GM12872 (cell line): Measurements from ENCODE around the gene RAPGEF1.

Source experiments
- TF ChIP-seq, protein P1 (sequence below): IDR thresholded peaks from 3 replicates; pipeline ENCODE4 v1.5.1; 2011; ENCODE audit warnings: low read depth, mild to moderate bottlenecking, low read length, moderate library complexity; ENCODE audit not compliant: insufficient read depth

RAPGEF1 gene

DNA sequence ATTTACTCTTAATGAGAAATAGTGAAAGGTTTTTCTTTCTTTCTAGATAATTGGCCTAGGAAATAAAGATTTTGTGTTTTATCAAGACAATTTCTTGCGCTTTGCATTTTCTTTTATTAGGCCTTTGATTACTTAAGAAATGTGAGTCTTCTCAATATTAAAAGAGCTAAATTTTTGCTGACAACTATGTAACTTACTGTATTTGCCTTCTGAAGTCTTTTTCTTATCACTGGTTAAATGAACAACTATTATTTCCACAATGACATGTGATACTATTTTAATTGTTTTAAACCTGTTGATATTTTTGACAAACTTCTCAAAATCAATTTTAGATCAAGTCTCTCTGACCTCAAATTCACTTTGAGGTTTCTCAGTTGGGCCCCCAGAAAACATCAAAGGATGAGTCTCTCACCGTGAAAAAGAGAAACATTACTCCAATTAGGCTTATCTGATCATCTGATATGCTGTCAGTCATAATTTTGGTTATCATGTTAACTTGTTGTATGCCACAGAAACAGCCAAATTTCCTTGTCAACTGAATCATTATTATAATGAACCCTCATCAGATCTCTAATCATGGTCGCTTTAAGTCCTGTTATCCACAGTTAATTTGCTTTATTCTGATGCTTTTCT, 48.8 kb downstream of the RAPGEF1 start:
- TF ChIP-seq, protein P1, sequence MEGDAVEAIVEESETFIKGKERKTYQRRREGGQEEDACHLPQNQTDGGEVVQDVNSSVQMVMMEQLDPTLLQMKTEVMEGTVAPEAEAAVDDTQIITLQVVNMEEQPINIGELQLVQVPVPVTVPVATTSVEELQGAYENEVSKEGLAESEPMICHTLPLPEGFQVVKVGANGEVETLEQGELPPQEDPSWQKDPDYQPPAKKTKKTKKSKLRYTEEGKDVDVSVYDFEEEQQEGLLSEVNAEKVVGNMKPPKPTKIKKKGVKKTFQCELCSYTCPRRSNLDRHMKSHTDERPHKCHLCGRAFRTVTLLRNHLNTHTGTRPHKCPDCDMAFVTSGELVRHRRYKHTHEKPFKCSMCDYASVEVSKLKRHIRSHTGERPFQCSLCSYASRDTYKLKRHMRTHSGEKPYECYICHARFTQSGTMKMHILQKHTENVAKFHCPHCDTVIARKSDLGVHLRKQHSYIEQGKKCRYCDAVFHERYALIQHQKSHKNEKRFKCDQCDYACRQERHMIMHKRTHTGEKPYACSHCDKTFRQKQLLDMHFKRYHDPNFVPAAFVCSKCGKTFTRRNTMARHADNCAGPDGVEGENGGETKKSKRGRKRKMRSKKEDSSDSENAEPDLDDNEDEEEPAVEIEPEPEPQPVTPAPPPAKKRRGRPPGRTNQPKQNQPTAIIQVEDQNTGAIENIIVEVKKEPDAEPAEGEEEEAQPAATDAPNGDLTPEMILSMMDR = no peak

DNA sequence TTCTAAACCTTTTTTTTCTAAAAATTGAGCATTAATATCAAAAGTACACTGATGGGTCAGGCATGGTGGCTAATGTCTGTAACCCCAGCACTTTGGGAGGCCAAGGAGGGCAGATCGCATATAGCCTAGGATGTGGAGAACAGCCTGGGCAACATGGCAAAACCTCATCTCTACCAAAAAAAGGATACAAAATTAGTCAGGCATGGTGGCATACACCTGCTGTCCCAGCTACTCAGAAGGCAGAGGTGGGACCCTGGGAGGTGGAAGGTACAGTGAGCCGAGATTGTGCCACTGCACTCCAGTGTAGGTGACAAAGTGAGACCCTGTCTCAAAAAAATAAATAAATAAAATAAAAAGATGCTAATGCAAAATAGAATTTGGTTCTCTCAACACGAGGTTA, 49.4 kb downstream of the RAPGEF1 start:
- TF ChIP-seq, protein P1 = no peak

DNA sequence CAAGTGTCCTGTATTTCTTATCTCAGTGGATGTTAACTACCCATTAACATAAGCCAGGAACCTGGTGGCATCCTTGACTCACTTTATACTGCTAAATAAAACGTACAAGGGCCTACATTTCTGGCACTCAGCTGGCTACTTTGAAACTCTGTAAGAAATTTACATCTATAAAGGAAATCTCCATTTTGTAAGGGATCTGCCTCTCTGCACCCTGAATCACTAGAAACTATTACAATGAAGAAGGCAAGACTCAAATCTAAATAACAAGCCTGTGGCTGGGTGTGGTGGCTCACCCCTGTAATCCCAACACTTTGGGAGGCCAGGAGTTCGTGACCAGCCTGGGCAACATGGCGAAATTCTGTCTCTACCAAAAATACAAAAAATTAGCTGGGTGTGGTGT, 51.5 kb downstream of the RAPGEF1 start:
- TF ChIP-seq, protein P1 = no peak

DNA sequence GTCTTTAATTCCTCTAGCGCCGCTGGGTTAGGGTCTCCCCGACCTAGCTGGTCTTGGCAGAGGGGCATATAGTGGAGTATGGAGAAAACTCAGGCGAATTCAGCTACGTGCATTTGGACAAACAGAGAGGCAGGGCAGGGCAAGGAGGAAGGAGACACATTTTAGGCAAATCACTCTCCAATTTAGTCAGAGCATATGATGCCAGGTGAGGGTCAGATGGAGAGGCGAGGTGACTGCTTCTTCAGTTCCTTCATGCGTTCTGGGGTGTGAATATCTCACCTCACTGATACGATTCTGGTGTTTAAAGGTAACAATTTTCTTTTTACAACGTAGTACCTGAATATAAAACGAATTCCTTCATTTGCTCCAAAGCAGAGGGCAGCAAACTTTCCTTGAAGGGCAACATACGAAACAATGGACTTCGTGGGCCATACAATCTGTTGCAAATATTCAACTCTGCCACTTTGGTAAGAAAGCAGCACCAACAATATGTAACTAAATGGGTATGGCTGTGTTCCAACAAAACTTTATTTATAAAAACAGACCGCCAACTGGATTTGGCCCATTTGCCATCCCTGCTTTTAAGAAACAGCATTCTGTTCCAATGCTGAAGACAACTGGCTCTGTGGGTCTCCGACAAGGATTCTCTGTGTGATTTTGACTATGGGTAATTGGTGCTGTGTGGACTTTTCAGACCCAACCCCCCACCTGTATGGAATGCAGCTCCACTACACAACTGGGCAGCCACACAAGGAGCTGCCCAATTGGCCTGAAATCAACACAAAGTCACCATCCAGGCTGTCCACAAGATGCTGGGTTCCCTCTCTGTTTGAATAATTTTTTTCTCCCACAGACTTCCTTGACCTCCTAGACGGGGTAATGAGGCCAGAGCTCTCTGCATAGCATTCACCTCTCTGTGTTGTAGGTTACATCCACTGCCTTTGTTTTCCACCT, 53.8 kb downstream of the RAPGEF1 start:
- TF ChIP-seq, protein P1 = no peak

DNA sequence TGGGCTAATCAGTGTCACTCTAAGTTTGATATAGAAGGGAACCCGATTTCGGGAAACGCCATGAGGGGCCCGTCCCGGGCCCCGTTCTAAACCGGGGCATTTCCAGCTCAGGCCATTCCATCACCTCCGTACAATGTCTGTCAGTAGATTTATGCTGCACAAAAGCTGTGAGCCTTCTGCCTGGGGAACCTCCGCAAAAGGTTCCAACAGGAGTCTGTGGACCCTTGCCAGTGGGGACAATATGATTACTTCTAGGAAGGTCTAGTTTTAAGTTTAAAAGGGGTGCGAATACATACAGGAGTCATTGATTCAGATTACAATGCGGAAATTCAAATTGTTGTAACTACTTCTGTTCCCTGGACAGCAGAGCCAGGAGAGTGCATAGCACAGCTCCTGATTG, 57.6 kb downstream of the RAPGEF1 start:
- TF ChIP-seq, protein P1 = no peak

DNA sequence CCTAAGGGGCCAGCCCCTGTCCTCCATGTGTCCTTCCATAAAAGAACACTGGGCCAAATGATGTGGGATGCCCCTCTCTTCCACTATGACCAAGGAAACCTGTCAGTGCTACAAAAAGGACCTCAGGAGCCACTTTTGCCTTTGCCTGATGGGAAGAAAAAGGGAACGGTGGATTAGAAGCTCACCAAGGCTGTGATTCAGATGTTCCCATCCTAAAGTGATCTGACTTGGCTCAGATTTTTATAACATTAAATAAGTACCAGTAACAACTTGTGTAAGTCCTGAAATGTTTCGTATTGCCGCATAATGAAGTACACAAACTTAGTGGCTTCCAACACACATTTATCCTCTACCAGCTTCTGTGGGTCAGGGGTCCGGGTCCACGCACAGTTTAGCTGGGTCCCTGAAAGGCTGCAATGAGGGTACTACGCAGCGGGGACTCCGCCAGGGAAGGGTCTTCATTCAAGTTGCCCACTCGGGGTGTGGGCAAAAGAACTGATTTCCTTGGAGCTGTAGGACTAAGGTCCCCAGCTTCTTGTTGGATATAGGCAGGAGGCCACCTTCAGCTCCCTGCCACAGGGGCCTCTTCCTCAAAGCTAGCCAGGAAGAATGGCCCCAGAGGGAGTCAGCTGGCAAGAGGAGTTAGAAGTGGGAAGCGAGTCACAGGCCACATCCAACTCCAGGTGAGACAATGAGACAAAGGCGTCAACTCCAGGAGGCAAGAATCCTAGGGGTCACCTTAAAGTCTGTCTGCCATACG, 60.4 kb downstream of the RAPGEF1 start:
- TF ChIP-seq, protein P1 = no peak
